PC-3 (cell line): Measurements from ENCODE around the gene RAB26.

ENCODE experiments used
- CTCF ChIP-seq: fragments of 300-600 bp; sonication (generic); conservative IDR thresholded peaks from 2 replicates; pipeline ENCODE4 v1.5.1; 2017; ENCODE audit warnings: antibody characterized with exemption, low read depth, mild to moderate bottlenecking, low read length
- EZH2 ChIP-seq: fragments of 300-600 bp; sonication (generic); IDR thresholded peaks from one replicate; pipeline ENCODE4 v1.6.1; 2017; ENCODE audit warnings: antibody characterized with exemption, mild to moderate bottlenecking, low read length; ENCODE audit not compliant: unreplicated experiment
- EZH2phosphoT487 ChIP-seq: fragments of 300-600 bp; sonication (generic); IDR thresholded peaks from 2 replicates; pipeline ENCODE4 v1.6.1; 2018; ENCODE audit warnings: mild to moderate bottlenecking, antibody characterized with exemption, low read length, borderline replicate concordance

DNA sequence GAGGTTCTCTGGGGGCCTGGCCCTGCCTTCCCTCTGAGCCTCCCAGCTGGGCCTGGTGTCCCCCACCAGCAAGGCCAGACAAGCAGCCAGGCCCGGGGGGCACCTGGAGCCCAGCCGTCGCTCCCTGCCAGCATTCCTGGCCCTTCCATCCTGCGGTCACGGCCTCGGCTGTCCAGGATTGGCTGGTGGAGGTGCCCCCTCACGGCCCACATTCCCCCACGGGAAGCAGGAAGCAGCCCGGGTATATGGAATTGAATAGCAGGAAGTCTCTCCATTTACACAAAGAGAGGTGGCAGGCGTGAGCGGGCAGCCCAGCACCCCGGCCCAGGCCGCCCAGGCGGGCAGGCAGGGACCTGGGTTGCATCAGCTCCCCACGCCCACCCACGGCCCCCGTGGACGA lies 21.7 kb downstream of the RAB26 start:
- TF ChIP-seq CTCF: no peak
- TF ChIP-seq EZH2: no peak
- no peak for TF ChIP-seq EZH2phosphoT487
